ENCODE measurements around the gene TM9SF3.

DNA sequence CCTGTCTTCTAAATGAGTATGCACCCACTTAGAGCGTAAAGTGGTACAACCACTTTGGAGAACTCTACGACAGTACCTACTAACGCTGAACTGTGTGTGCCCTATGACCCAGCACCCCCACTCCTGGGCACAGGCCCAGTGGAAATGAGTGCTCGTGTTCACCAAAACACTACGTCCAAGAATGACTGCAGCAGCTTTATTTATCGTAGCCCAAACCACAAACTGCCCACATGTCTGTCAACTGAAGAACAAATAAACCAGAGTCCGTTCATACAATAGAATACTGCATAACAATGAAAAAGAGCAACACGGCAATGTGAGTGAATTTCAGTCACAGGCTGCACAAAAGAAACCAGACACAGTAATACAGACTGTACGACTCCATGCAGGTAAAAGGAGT is 108.5 kb downstream of the TM9SF3 start:
- TF ChIP-seq SUZ12 (IDR thresholded peaks at IDR 0.05; ENCODE audit: extremely low read depth, insufficient read depth, insufficient read length): no peak
- TF ChIP-seq ZNF274 (IDR thresholded peaks at IDR 0.05; ENCODE audit: low read depth, low read length): no peak
- TF ChIP-seq YY1 (IDR thresholded peaks at IDR 0.05; ENCODE audit: insufficient read depth, insufficient read length): no peak

Data from NT2/D1 (cell line).